HEK293 (cell line): ENCODE data around the gene SLC2A2.

Experiments
- CTCF ChIP-seq: fragments of 450-650 bp; formaldehyde crosslinking; IDR thresholded peaks from 2 replicates; pipeline ENCODE4 v1.5.1; 2016; ENCODE audit warnings: missing biosample characterization, missing genetic modification characterization
- PATZ1 ChIP-seq: fragments of 450-650 bp; formaldehyde crosslinking; IDR thresholded peaks from 2 replicates; pipeline ENCODE4 v1.5.1; 2016; ENCODE audit warnings: missing biosample characterization, missing genetic modification characterization
- SCRT1 ChIP-seq: fragments of 450-650 bp; formaldehyde crosslinking; IDR thresholded peaks from 2 replicates; pipeline ENCODE4 v1.5.1; 2016; ENCODE audit warnings: missing biosample characterization, missing genetic modification characterization, borderline replicate concordance
- ZNF660 ChIP-seq: fragments of 450-650 bp; IDR thresholded peaks from 2 replicates; pipeline ENCODE4 v1.5.1; 2018; ENCODE audit warnings: missing biosample characterization, mild to moderate bottlenecking, missing genetic modification characterization

- TF ChIP-seq SCRT1 (tag by site-specific recombination): no peak
- no peak for TF ChIP-seq CTCF
- TF ChIP-seq ZNF660 (tag by site-specific recombination): no peak
- TF ChIP-seq PATZ1: no peak
Measured at GRCh38 chr3:171026597-171027293, at the start of gene SLC2A2.
